ENCODE data around the gene NOP9.

- no peak for TF ChIP-seq CTCF (conservative IDR thresholded peaks at IDR 0.05; ENCODE audit: low read length)
- no peak for TF ChIP-seq EZH2phosphoT487 (IDR thresholded peaks at IDR 0.05; ENCODE audit: borderline replicate concordance)
These were observed 15.1 kb upstream of the NOP9 start for GRCh38 chr14:24284501-24285035.
